H1 (cell line): Measurements from ENCODE around the gene OSGEP. TPM values are rescaled to one million over a fixed set of nuclear protein-coding genes. Genes with fewer than 3 reads are reported as not detected.
A peak's percentile ranks its signal among the peaks of the same experiment; 100 is the strongest.

Experiments
- CTCF ChIA-PET: fragments of 300-600 bp; sonication (Branson Sonifier 250); formaldehyde crosslinking; loops from one replicate; lab custom pipeline; 2021; ENCODE audit not compliant: partially characterized antibody; lab: Charles Lee
- POLR2A ChIA-PET: fragments of 300-600 bp; sonication (Branson Sonifier 250); formaldehyde crosslinking; loops from one replicate; lab custom pipeline; 2021; ENCODE audit warnings: inconsistent platforms; ENCODE audit not compliant: partially characterized antibody; lab: Charles Lee
- DNase-seq, 2 experiments: peaks; one replicate each; pipeline versions ENCODE4 v3.0.0 to v3.0.0-alpha.2; 2010 to 2022; ENCODE audit warnings: low spot score in 2 of 2, low read depth in 1 of 2, mixed read lengths in 1 of 2
- FAIRE-seq: peaks from 2 replicates; lab custom pipeline; 2011; peaks lifted over from hg19 to GRCh38; lab: Jason Lieb, UNC
- H2AFZ ChIP-seq: 2 replicates; pipeline ENCODE4 v1.8.1; 2012; ENCODE audit warnings: low read length, inconsistent platforms
- H2AK5ac ChIP-seq: 2 replicates; pipeline ENCODE4 v1.6.1; 2013; ENCODE audit warnings: low read depth, low read length
- H2BK120ac ChIP-seq: replicated peaks from 2 replicates; pipeline ENCODE3; 2013; ENCODE audit warnings: low read depth, low read length, inconsistent platforms
- H2BK12ac ChIP-seq: 2 replicates; pipeline ENCODE4 v1.6.1; 2013; ENCODE audit warnings: low read depth, low read length
- H2BK15ac ChIP-seq: 2 replicates; pipeline ENCODE4 v1.6.1; 2013; ENCODE audit warnings: low read length
- H2BK20ac ChIP-seq: 2 replicates; pipeline ENCODE4 v1.6.1; 2013; ENCODE audit warnings: low read length
- H2BK5ac ChIP-seq: 2 replicates; pipeline ENCODE4 v1.6.1; 2013; ENCODE audit warnings: low read depth, low read length
- H3K14ac ChIP-seq: 2 replicates; pipeline ENCODE4 v1.6.1; 2013; ENCODE audit warnings: inconsistent platforms; ENCODE audit not compliant: insufficient read length
- H3K18ac ChIP-seq: 2 replicates; pipeline ENCODE4 v1.6.1; 2013; ENCODE audit warnings: low read length; ENCODE audit errors: extremely low read depth
- H3K23ac ChIP-seq: 2 replicates; pipeline ENCODE4 v1.6.1; 2013; ENCODE audit warnings: inconsistent platforms; ENCODE audit not compliant: insufficient read length
- H3K23me2 ChIP-seq: 2 replicates; pipeline ENCODE4 v1.6.1; 2013; ENCODE audit warnings: low read depth, low read length
- H3K27ac ChIP-seq: 2 replicates; pipeline ENCODE4 v1.6.1; 2011; ENCODE audit warnings: low read depth, low read length, inconsistent platforms
- H3K27me3 ChIP-seq, 4 experiments: replicated peaks in 1 of 4; 1 replicate in 1 of 4; 2 replicates in 3 of 4; pipeline versions ENCODE4 v1.6.1 to v1.8.1; 2011 to 2013; ENCODE audit warnings: low read length in 3 of 4, mild to moderate bottlenecking in 3 of 4, inconsistent platforms in 2 of 4, mixed read lengths in 2 of 4, moderate library complexity in 1 of 4; ENCODE audit not compliant: control insufficient read depth in 3 of 4, insufficient read depth in 3 of 4; ENCODE audit errors: extremely low read depth in 1 of 4
- H3K36me3 ChIP-seq, 4 experiments: 2 replicates each; pipeline versions ENCODE4 v1.6.1 to v1.8.1; 2011 to 2013; ENCODE audit warnings: mild to moderate bottlenecking in 4 of 4, low read length in 3 of 4, moderate library complexity in 2 of 4, control low read depth in 1 of 4, inconsistent platforms in 1 of 4; ENCODE audit not compliant: insufficient read depth in 4 of 4, control insufficient read depth in 2 of 4
- H3K4ac ChIP-seq: replicated peaks from 2 replicates; pipeline ENCODE3; 2013; ENCODE audit warnings: low read length, low read depth, mixed read lengths, inconsistent platforms; ENCODE audit not compliant: insufficient read length
- H3K4me1 ChIP-seq, 4 experiments: replicated peaks in 1 of 4; 1 replicate in 1 of 4; 2 replicates in 3 of 4; pipeline versions ENCODE4 v1.6.1 to v1.8.1; 2011 to 2013; ENCODE audit warnings: low read length in 3 of 4, inconsistent platforms in 2 of 4, mixed read lengths in 1 of 4; ENCODE audit not compliant: insufficient read depth in 4 of 4, control insufficient read depth in 3 of 4
- H3K4me2 ChIP-seq, 2 experiments: 2 replicates each; pipeline versions ENCODE4 v1.6.1 to v1.8.1; 2011 to 2013; ENCODE audit warnings: low read depth in 2 of 2, low read length in 2 of 2, control low read depth in 1 of 2, inconsistent platforms in 1 of 2, mild to moderate bottlenecking in 1 of 2; ENCODE audit not compliant: insufficient read depth in 1 of 2
- H3K4me3 ChIP-seq, 4 experiments: fragments of 200-600, 300-600 bp in 1 of 4; sonication (generic), shearing (Covaris generic), sonication (Bioruptor Twin) in 1 of 4; 2 replicates each; pipeline versions ENCODE4 v1.5.1 to v1.8.1; 2011 to 2016; ENCODE audit warnings: low read length in 4 of 4, low read depth in 3 of 4, control low read depth in 2 of 4, inconsistent platforms in 2 of 4, mild to moderate bottlenecking in 2 of 4, mixed read lengths in 1 of 4, moderate library complexity in 1 of 4; ENCODE audit not compliant: insufficient read depth in 2 of 4; ENCODE audit errors: extremely low read depth in 1 of 4
- H3K56ac ChIP-seq: replicated peaks from 2 replicates; pipeline ENCODE3; 2013; ENCODE audit warnings: low read depth, mild to moderate bottlenecking, mixed read lengths, low read length, inconsistent platforms; ENCODE audit not compliant: insufficient read length
- H3K79me1 ChIP-seq: 2 replicates; pipeline ENCODE4 v1.6.1; 2013; ENCODE audit warnings: low read depth, low read length, control low read depth
- H3K79me2 ChIP-seq, 2 experiments: 2 replicates each; pipeline versions ENCODE4 v1.6.1 to v1.8.1; 2012 to 2013; ENCODE audit warnings: low read length in 2 of 2, mild to moderate bottlenecking in 2 of 2, inconsistent platforms in 1 of 2; ENCODE audit not compliant: insufficient read depth in 2 of 2, control insufficient read depth in 1 of 2
- H3K9ac ChIP-seq, 4 experiments: replicated peaks in 1 of 4; 1 replicate in 1 of 4; 2 replicates in 3 of 4; pipeline versions ENCODE4 v1.6.1 to v1.8.1; 2011 to 2013; ENCODE audit warnings: low read depth in 3 of 4, low read length in 3 of 4, control low read depth in 2 of 4, mild to moderate bottlenecking in 2 of 4, moderate library complexity in 2 of 4, inconsistent platforms in 1 of 4; ENCODE audit errors: extremely low read depth in 1 of 4
- H3K9me3 ChIP-seq, 2 experiments: 2 replicates each; pipeline versions ENCODE4 v1.6.1 to v1.8.1; 2012 to 2013; ENCODE audit warnings: mild to moderate bottlenecking in 2 of 2, moderate library complexity in 2 of 2, control low read depth in 1 of 2, inconsistent platforms in 1 of 2, low read depth in 1 of 2, low read length in 1 of 2, mixed read lengths in 1 of 2; ENCODE audit not compliant: insufficient read depth in 2 of 2
- H4K20me1 ChIP-seq, 2 experiments: replicated peaks in 1 of 2; 2 replicates each; pipeline versions ENCODE3 to v1.8.1; 2011 to 2013; ENCODE audit warnings: inconsistent platforms in 2 of 2, low read length in 2 of 2, mild to moderate bottlenecking in 1 of 2; ENCODE audit not compliant: insufficient read depth in 2 of 2, control insufficient read depth in 1 of 2
- H4K5ac ChIP-seq: 2 replicates; pipeline ENCODE4 v1.6.1; 2013; ENCODE audit warnings: low read length, low read depth, mixed read lengths, inconsistent platforms; ENCODE audit not compliant: insufficient read length
- H4K8ac ChIP-seq: 2 replicates; pipeline ENCODE4 v1.8.0; 2013; ENCODE audit warnings: mild to moderate bottlenecking, moderate library complexity, low read length, inconsistent platforms; ENCODE audit not compliant: insufficient read depth; ENCODE audit errors: extremely low read depth
- H4K91ac ChIP-seq: replicated peaks from 2 replicates; pipeline ENCODE3; 2013; ENCODE audit warnings: low read length, mixed read lengths, inconsistent platforms; ENCODE audit not compliant: insufficient read length
- CHD1 ChIP-seq: IDR thresholded peaks from 2 replicates; pipeline ENCODE4 v1.6.1; 2012; ENCODE audit warnings: low read depth, low read length, improper control_type of control experiment
- CREB1 ChIP-seq: IDR thresholded peaks from 2 replicates; pipeline ENCODE4 v1.6.1; 2012; ENCODE audit warnings: inconsistent platforms
- EGR1 ChIP-seq: IDR thresholded peaks from 2 replicates; pipeline ENCODE4 v1.6.1; 2011; ENCODE audit warnings: low read depth, low read length, borderline replicate concordance
- NRF1 ChIP-seq: IDR thresholded peaks from 2 replicates; pipeline ENCODE4 v1.6.1; 2011; ENCODE audit warnings: mild to moderate bottlenecking, low read depth, low read length, improper control_type of control experiment
- SUZ12 ChIP-seq: fragments of 200-600 bp; sonication (generic); IDR thresholded peaks from 2 replicates; pipeline ENCODE4 v1.6.1; 2012; ENCODE audit warnings: mild to moderate bottlenecking, inconsistent platforms, low read length, moderate library complexity, mixed read lengths
- TEAD4 ChIP-seq: IDR thresholded peaks from 2 replicates; pipeline ENCODE4 v1.6.1; 2012; ENCODE audit warnings: low read depth, low read length, inconsistent platforms, mixed read lengths
- WGBS, 2 experiments: shearing (Covaris generic) in 1 of 2; methylation state at CpG; one replicate each; pipeline versions ENCODE4 v1.1.6 to v1.1.7; 2013 to 2015; ENCODE audit warnings: low lambda C conversion rate in 2 of 2, mixed read lengths in 2 of 2, inconsistent platforms in 1 of 2, low coverage in 1 of 2, missing lambda C conversion rate in 1 of 2; ENCODE audit not compliant: insufficient replicate concordance in 2 of 2, insufficient coverage in 1 of 2, insufficient read length in 1 of 2; ENCODE audit errors: extremely low coverage in 1 of 2, missing lambda C conversion rate in 1 of 2; 5-methylcytosine and 5-hydroxymethylcytosine counted together
- polyA plus RNA-seq, 7 experiments: library from polyadenylated mRNA; depleted of rRNA in 3 of 7; stranded (reverse) in 5 of 7; unstranded in 2 of 7; fragments of >200 nt in 5 of 7; fragments of 200-250 nt in 2 of 7; gene quantifications; 1 replicate in 5 of 7; 2 replicates in 1 of 7; 4 replicates in 1 of 7; pipeline versions ENCODE4 v1.2.1 to v1.2.3, GENCODE V29; 2011 to 2013; ENCODE audit warnings: missing spikeins in 2 of 7, mixed read lengths in 2 of 7
- total RNA-seq: library from RNA; stranded (reverse); fragmentation: NEBNext Ultra II Directional; extraction: Animal tissue kit (Norgen Biotek cat#: 25700); gene quantifications from 2 replicates; pipeline ENCODE4 v1.2.1, GENCODE V29; 2021

OSGEP gene
- total and polyA plus RNA-seq, 2 of the 8 experiments (the other 6 are each of a cell fraction or from before 2014, with no cell fraction given): 34.4 to 78.6 TPM

- H2AK5ac ChIP-seq: no peak overlapping the region
- H3K14ac ChIP-seq: no peak overlapping the region
- H2BK5ac ChIP-seq: no peak overlapping the region; the same call in 1 of the 2 replicates
- ChIA-PET POLR2A (interaction anchor here (0.8 to 1.5 kb wide), 2 partner anchors 25 to 40 kb away, joined by 3 to 4 read pairs; partner anchors contain the start of genes APEX1 and OSGEP), CTCF (no interaction called here)
- no peak overlapping the region for H3K18ac ChIP-seq
- H2AFZ ChIP-seq: no peak overlapping the region
- H3K4me2 ChIP-seq: no peak overlapping the region
- H3K27me3 ChIP-seq: no peaks in the 10 kb centered on the region
- H3K27ac ChIP-seq: no peak overlapping the region
- peaks cover 0 to 5% of the 10 kb centered on the region in 2 experiments; a peak in 2 of 4 replicates for H3K9me3 ChIP-seq
- H3K79me2 ChIP-seq: no peaks in the 10 kb centered on the region
- 66% methylated on average over 8 of the region's 8 CpGs; no CpG with 5 or more reads in 1 of the 2 experiments for WGBS, 2 experiments
- no peak overlapping the region for H4K91ac ChIP-seq
- no peak for FAIRE-seq
- H3K23ac ChIP-seq: no peak overlapping the region
- DNase-seq: no peak
- H4K5ac ChIP-seq: no peak overlapping the region
- no peak overlapping the region for H3K4me3 ChIP-seq
- 0 out of 2 replicates have a peak overlapping the region, but pooled peaks have one; percentile 41 for H2BK15ac ChIP-seq
- H4K20me1 ChIP-seq: no peaks in the 10 kb centered on the region
- no peak overlapping the region for H3K56ac ChIP-seq
- no peak overlapping the region for H3K4ac ChIP-seq
- no peak overlapping the region for H4K8ac ChIP-seq
- TF ChIP-seq SUZ12: no peak
- no peak for TF ChIP-seq CHD1
- TF ChIP-seq CREB1: no peak
- no peak for TF ChIP-seq NRF1
- TF ChIP-seq TEAD4: no peak
- no peak for TF ChIP-seq EGR1
- H2BK120ac ChIP-seq: no peak overlapping the region
- no peak overlapping the region for H3K9ac ChIP-seq
- no peaks in the 10 kb centered on the region for H3K23me2 ChIP-seq
- peak overlapping the region; percentile 22; the same call in 1 of the 2 replicates for H2BK12ac ChIP-seq
- H3K79me1 ChIP-seq: no peaks in the 10 kb centered on the region
- peak overlapping the region; percentile 6; the same call in 1 of the 2 replicates for H2BK20ac ChIP-seq
- H3K36me3 ChIP-seq: no peaks in the 10 kb centered on the region
- peaks cover 0 to 8% (median 3%) of the 10 kb centered on the region in 4 experiments; a peak in 6 of 7 replicates for H3K4me1 ChIP-seq
These were observed 40.5 kb upstream of the OSGEP start for GRCh38 chr14:20494935-20495766.
